ENCODE data around the gene OR14I1.
"Not testable (repeated sequence)": the region's sequence is repeated elsewhere in the genome, so short reads cannot be mapped to it uniquely, and the experiment has no call there.

Gene OR14I1

GRCh38 chr1:248686815-248687214 is 15.8 kb downstream of the OR14I1 start:
- no peak for DNase-seq

GRCh38 chr1:248681651-248682050 is 20.9 kb downstream of the OR14I1 start:
- DNase-seq, result no peak

- no peak for DNase-seq
Measured at GRCh38 chr1:248670003-248670402, 32.6 kb downstream of the OR14I1 start.

- DNase-seq, result not testable (repeated sequence)
Measured at GRCh38 chr1:248663453-248664328, 38.9 kb downstream of the OR14I1 start.

- DNase-seq, result not testable (repeated sequence)
Measured at GRCh38 chr1:248656797-248657196, 45.8 kb downstream of the OR14I1 start.

GRCh38 chr1:248655354-248655753 is 47.2 kb downstream of the OR14I1 start, which contains the start of gene OR2T27:
Gene OR2T27 (minus strand): TSS chr1:248655528. CDS start chr1:248650884, 4,644 bp downstream.
- not testable (repeated sequence) for DNase-seq
